ENCODE measurements around the gene CLCN4. TPM values are rescaled to one million over a fixed set of nuclear protein-coding genes. Genes with fewer than 3 reads are reported as not detected.

Gene CLCN4
- total and polyA plus RNA-seq, 10 of the 15 experiments (the other 5 are each of a cell fraction or from before 2014, with no cell fraction given) = 0.90 to 6.9 (median 2.9) TPM

- FAIRE-seq (no peak), DNase-seq (ENCODE audit: low read depth, low spot score) (no peak), ATAC-seq (no peak)
- 2% methylated on average over 3 of the region's 3 CpGs for WGBS (ENCODE audit: insufficient coverage, insufficient replicate concordance, low lambda C conversion rate, missing lambda C conversion rate)
- ChIA-PET RAD21 (ENCODE audit: unreplicated experiment) (no interaction called here), CTCF (no interaction called here), SMC1A (ENCODE audit: uncharacterized antibody, unreplicated experiment) (interaction anchor here (0.9 kb wide), 1 partner anchor 23 kb away, joined by 3 read pairs; no protein-coding TSS in a partner anchor), POLR2A (no interaction called here)
- in situ Hi-C loops (cut with MboI) = no loop called here
- no peak overlapping the region for H3K27ac ChIP-seq (ENCODE audit: control insufficient read depth, insufficient read depth)
- H2AFZ ChIP-seq (ENCODE audit: control insufficient read depth, low read depth, low read length) = no peak overlapping the region
- no peak overlapping the region for H3K9ac ChIP-seq (ENCODE audit: control insufficient read depth, insufficient read depth, low read length)
- TF ChIP-seq MTA3 (IDR thresholded peaks at IDR 0.05; ENCODE audit: borderline replicate concordance, low read length) (no peak), E2F4 (IDR thresholded peaks at IDR 0.05; ENCODE audit: low read depth, low read length) (no peak)
- H3K79me2 ChIP-seq (ENCODE audit: control insufficient read depth, insufficient read depth, low read length) = no peaks in the 10 kb centered on the region
- intact Hi-C loops (cut with micrococcal nuclease; ENCODE audit: unreplicated experiment) = no loop called here
- no peaks in the 10 kb centered on the region; a peak in 1 of 4 replicates for H3K27me3 ChIP-seq (replicated peaks in 1 of 2; ENCODE audit: control insufficient read depth in 2 of 2, insufficient read depth in 2 of 2, low read length in 1 of 2)
- H3K4me1 ChIP-seq (ENCODE audit: control insufficient read depth, insufficient read depth, low read length) = no peaks in the 10 kb centered on the region
- no peak overlapping the region for H3K4me2 ChIP-seq (ENCODE audit: control insufficient read depth, insufficient read depth)
- H3K36me3 ChIP-seq (ENCODE audit: control insufficient read depth in 2 of 2, insufficient read depth in 2 of 2, low read length in 1 of 2) = no peaks in the 10 kb centered on the region
- no peak overlapping the region for H3K4me3 ChIP-seq
- no TSS peak for BruUV-seq (replicated peaks)
- no peaks in the 10 kb centered on the region for H3K9me3 ChIP-seq (replicated peaks; ENCODE audit: control insufficient read depth, insufficient read depth, low read length)
- no peaks in the 10 kb centered on the region for H4K20me1 ChIP-seq (ENCODE audit: control insufficient read depth, insufficient read depth)
Observed at GRCh38 chrX:10233173-10233572, 76.4 kb downstream of the CLCN4 start.

GRCh38 chrX:10233696-10234095 lies 76.9 kb downstream of the CLCN4 start:
- ChIA-PET RAD21 (ENCODE audit: unreplicated experiment) (interaction anchor here (0.5 kb wide), 1 partner anchor 1284 kb away, joined by 3 read pairs; no protein-coding TSS in a partner anchor), CTCF (interaction anchor here (2.5 kb wide), 1 partner anchor 44 kb away, joined by 12 read pairs; no protein-coding TSS in a partner anchor), POLR2A (no interaction called here), SMC1A (ENCODE audit: uncharacterized antibody, unreplicated experiment) (interaction anchor here (0.9 kb wide), 1 partner anchor 22 kb away, joined by 3 read pairs; no protein-coding TSS in a partner anchor)
- H3K36me3 ChIP-seq (ENCODE audit: control insufficient read depth in 2 of 2, insufficient read depth in 2 of 2, low read length in 1 of 2) = no peaks in the 10 kb centered on the region
- intact Hi-C loops (cut with micrococcal nuclease; ENCODE audit: unreplicated experiment) = no loop called here
- no TSS peak for BruUV-seq (replicated peaks)
- FAIRE-seq (no peak), ATAC-seq (no peak), DNase-seq (ENCODE audit: low read depth, low spot score) (no peak)
- H3K9ac ChIP-seq (ENCODE audit: control insufficient read depth, insufficient read depth, low read length) = no peak overlapping the region
- no peaks in the 10 kb centered on the region; a peak in 1 of 4 replicates for H3K27me3 ChIP-seq (replicated peaks in 1 of 2; ENCODE audit: control insufficient read depth in 2 of 2, insufficient read depth in 2 of 2, low read length in 1 of 2)
- H3K4me1 ChIP-seq (ENCODE audit: control insufficient read depth, insufficient read depth, low read length) = no peaks in the 10 kb centered on the region
- no peaks in the 10 kb centered on the region for H3K9me3 ChIP-seq (replicated peaks; ENCODE audit: control insufficient read depth, insufficient read depth, low read length)
- no peak overlapping the region for H2AFZ ChIP-seq (ENCODE audit: control insufficient read depth, low read depth, low read length)
- H3K4me3 ChIP-seq = no peak overlapping the region
- no peak overlapping the region for H3K4me2 ChIP-seq (ENCODE audit: control insufficient read depth, insufficient read depth)
- WGBS (ENCODE audit: insufficient coverage, insufficient replicate concordance, low lambda C conversion rate, missing lambda C conversion rate) = 38% methylated on average over 6 of the region's 6 CpGs
- H3K27ac ChIP-seq (ENCODE audit: control insufficient read depth, insufficient read depth) = no peak overlapping the region
- H4K20me1 ChIP-seq (ENCODE audit: control insufficient read depth, insufficient read depth) = no peaks in the 10 kb centered on the region
- H3K79me2 ChIP-seq (ENCODE audit: control insufficient read depth, insufficient read depth, low read length) = no peaks in the 10 kb centered on the region
- in situ Hi-C loops (cut with MboI) = no loop called here
- no peak for TF ChIP-seq CTCF (IDR thresholded peaks at IDR 0.05 in 2 of 3, conservative IDR thresholded peaks at IDR 0.05 in 1 of 3; ENCODE audit: control insufficient read depth in 2 of 3, extremely low read depth in 1 of 3, insufficient read depth in 1 of 3, low read depth in 3 of 3, low read length in 3 of 3)
- TF ChIP-seq HSF1 (IDR thresholded peaks at IDR 0.05; ENCODE audit: low read depth, low read length) = no peak
- TF ChIP-seq FOXK2 (IDR thresholded peaks at IDR 0.05) = no peak
- no peak for TF ChIP-seq SKIL (IDR thresholded peaks at IDR 0.05; ENCODE audit: low read depth, poor library complexity, severe bottlenecking)
- no peak for TF ChIP-seq MAX (IDR thresholded peaks at IDR 0.05; ENCODE audit: low read depth, low read length)

Data from GM12878 (cell line).